IPS-15b (cell line): ENCODE results near the gene FRMD1.

Source experiments
- H3K27me3 ChIP-seq: one replicate; pipeline ENCODE4 v1.6.1; 2013; ENCODE audit warnings: low read length; ENCODE audit not compliant: control insufficient read depth, insufficient read depth
- H3K36me3 ChIP-seq: one replicate; pipeline ENCODE4 v1.6.1; 2013; ENCODE audit warnings: low read length; ENCODE audit not compliant: control insufficient read depth, insufficient read depth
- H3K4me1 ChIP-seq: one replicate; pipeline ENCODE4 v1.6.1; 2013; ENCODE audit warnings: mild to moderate bottlenecking, low read length; ENCODE audit not compliant: control insufficient read depth, insufficient read depth
- H3K4me3 ChIP-seq: one replicate; pipeline ENCODE4 v1.5.1; 2013; ENCODE audit warnings: low read depth, low read length
- H3K9ac ChIP-seq: one replicate; pipeline ENCODE4 v1.6.1; 2013; ENCODE audit warnings: low read depth, mild to moderate bottlenecking, low read length
- H3K9me3 ChIP-seq: one replicate; pipeline ENCODE4 v1.6.1; 2013; ENCODE audit warnings: mild to moderate bottlenecking, low read length; ENCODE audit not compliant: control insufficient read depth, insufficient read depth

The FRMD1 gene

GRCh38 chr6:168099201-168100010, 20.4 kb upstream of the FRMD1 start:
- Histone ChIP-seq H3K9me3 (no peaks in the 10 kb centered on the region), H3K4me3 (no peak overlapping the region), H3K27me3 (peaks cover 11% of the 10 kb centered on the region), H3K4me1 (no peaks in the 10 kb centered on the region), H3K9ac (no peak overlapping the region), H3K36me3 (no peaks in the 10 kb centered on the region)

- Histone ChIP-seq H3K36me3 (no peaks in the 10 kb centered on the region), H3K9me3 (no peaks in the 10 kb centered on the region), H3K4me3 (no peak overlapping the region), H3K9ac (no peak overlapping the region), H3K27me3 (peaks cover 11% of the 10 kb centered on the region), H3K4me1 (no peaks in the 10 kb centered on the region)
These were observed 19.4 kb upstream of the FRMD1 start for GRCh38 chr6:168098431-168098861.

- Histone ChIP-seq H3K4me1 (no peaks in the 10 kb centered on the region), H3K9me3 (no peaks in the 10 kb centered on the region), H3K36me3 (no peaks in the 10 kb centered on the region), H3K9ac (no peak overlapping the region), H3K4me3 (no peak overlapping the region), H3K27me3 (peaks cover 9% of the 10 kb centered on the region)
These were observed 18.8 kb upstream of the FRMD1 start for GRCh38 chr6:168097621-168098430.

GRCh38 chr6:168097221-168097620, 18.2 kb upstream of the FRMD1 start:
- H3K9ac ChIP-seq, result no peak overlapping the region
- no peaks in the 10 kb centered on the region for H3K36me3 ChIP-seq
- H3K4me1 ChIP-seq, result no peaks in the 10 kb centered on the region
- H3K4me3 ChIP-seq, result no peak overlapping the region
- H3K27me3 ChIP-seq, result peaks cover 5% of the 10 kb centered on the region
- no peaks in the 10 kb centered on the region for H3K9me3 ChIP-seq

- H3K4me1 ChIP-seq, result no peaks in the 10 kb centered on the region
- H3K9ac ChIP-seq, result no peak overlapping the region
- H3K9me3 ChIP-seq, result no peaks in the 10 kb centered on the region
- no peak overlapping the region for H3K4me3 ChIP-seq
- no peaks in the 10 kb centered on the region for H3K36me3 ChIP-seq
- H3K27me3 ChIP-seq, result peaks cover 4% of the 10 kb centered on the region
These were observed 17.3 kb upstream of the FRMD1 start for GRCh38 chr6:168096271-168096764.

GRCh38 chr6:168095716-168096250, 16.8 kb upstream of the FRMD1 start:
- H3K4me3 ChIP-seq, result no peak overlapping the region
- no peaks in the 10 kb centered on the region for H3K9me3 ChIP-seq
- no peaks in the 10 kb centered on the region for H3K4me1 ChIP-seq
- H3K36me3 ChIP-seq, result no peaks in the 10 kb centered on the region
- peaks cover 3% of the 10 kb centered on the region for H3K27me3 ChIP-seq
- H3K9ac ChIP-seq, result no peak overlapping the region

- Histone ChIP-seq H3K36me3 (no peaks in the 10 kb centered on the region), H3K9me3 (no peaks in the 10 kb centered on the region), H3K27me3 (no peaks in the 10 kb centered on the region), H3K4me3 (no peak overlapping the region), H3K4me1 (no peaks in the 10 kb centered on the region), H3K9ac (no peak overlapping the region)
These were observed 16.2 kb upstream of the FRMD1 start for GRCh38 chr6:168095171-168095691.

GRCh38 chr6:168093634-168094033, 14.6 kb upstream of the FRMD1 start:
- Histone ChIP-seq H3K9me3 (no peaks in the 10 kb centered on the region), H3K36me3 (no peaks in the 10 kb centered on the region), H3K27me3 (no peaks in the 10 kb centered on the region), H3K4me3 (no peak overlapping the region), H3K4me1 (no peaks in the 10 kb centered on the region), H3K9ac (no peak overlapping the region)

GRCh38 chr6:168093071-168093505, 14.1 kb upstream of the FRMD1 start:
- Histone ChIP-seq H3K9ac (no peak overlapping the region), H3K4me3 (no peak overlapping the region), H3K36me3 (no peaks in the 10 kb centered on the region), H3K9me3 (no peaks in the 10 kb centered on the region), H3K27me3 (no peaks in the 10 kb centered on the region), H3K4me1 (peaks cover 2% of the 10 kb centered on the region)

GRCh38 chr6:168092541-168092940, 13.5 kb upstream of the FRMD1 start:
- peaks cover 2% of the 10 kb centered on the region for H3K4me1 ChIP-seq

GRCh38 chr6:168091381-168092264, 12.6 kb upstream of the FRMD1 start:
- Histone ChIP-seq H3K27me3 (no peaks in the 10 kb centered on the region), H3K36me3 (no peaks in the 10 kb centered on the region), H3K4me1 (peaks cover 2% of the 10 kb centered on the region), H3K9me3 (no peaks in the 10 kb centered on the region), H3K9ac (no peak overlapping the region), H3K4me3 (no peak overlapping the region)

More at GRCh38 chr6:168092541-168092940, 13.5 kb upstream of the FRMD1 start:
- Histone ChIP-seq H3K36me3 (no peaks in the 10 kb centered on the region), H3K9ac (no peak overlapping the region), H3K9me3 (no peaks in the 10 kb centered on the region), H3K27me3 (no peaks in the 10 kb centered on the region), H3K4me3 (no peak overlapping the region)
